A673 (cell line): ENCODE measurements around the gene TBCE. TPM values are rescaled to one million over a fixed set of nuclear protein-coding genes. Genes with fewer than 3 reads are reported as not detected.

Experiments
- BruUV-seq: library from RNA; stranded (reverse); fragments of 400-500 nt; replicated peaks from 2 replicates; lab custom pipeline; 2021; lab: Mats Ljungman, UMichigan
- CTCF ChIA-PET: fragments of 300-600 bp; sonication (Branson Sonifier 250); formaldehyde crosslinking; loops from one replicate; lab custom pipeline; 2022; ENCODE audit warnings: antibody characterized with exemption; lab: Charles Lee
- POLR2A ChIA-PET: fragments of 300-600 bp; sonication (Branson Sonifier 250); formaldehyde crosslinking; loops from one replicate; lab custom pipeline; 2022; ENCODE audit warnings: antibody characterized with exemption; ENCODE audit not compliant: low non-redundant PET; lab: Charles Lee
- DNase-seq: peaks from one replicate; pipeline ENCODE4 v3.0.0-alpha.2; 2015; ENCODE audit warnings: low spot score
- H3K27ac ChIP-seq: fragments of 200-600 bp; sonication (generic); 2 replicates; pipeline ENCODE4 v1.5.1; 2016; ENCODE audit warnings: mixed run types, low read depth, mild to moderate bottlenecking, mixed read lengths, antibody characterized with exemption, low read length; ENCODE audit not compliant: poor library complexity, severe bottlenecking
- H3K27me3 ChIP-seq: fragments of 200-600 bp; sonication (generic); replicated peaks from 2 replicates; pipeline ENCODE4 v1.6.1; 2017; ENCODE audit warnings: mixed run types, low read depth, mild to moderate bottlenecking, mixed read lengths, antibody characterized with exemption, low read length; ENCODE audit not compliant: insufficient read depth, poor library complexity
- H3K36me3 ChIP-seq: fragments of 200-600 bp; sonication (generic); 2 replicates; pipeline ENCODE4 v1.6.1; 2016; ENCODE audit warnings: mixed run types, mild to moderate bottlenecking, mixed read lengths, antibody characterized with exemption, low read length; ENCODE audit not compliant: insufficient read depth, poor library complexity, severe bottlenecking
- H3K4me1 ChIP-seq: fragments of 200-600 bp; sonication (generic); 2 replicates; pipeline ENCODE4 v1.6.1; 2017; ENCODE audit warnings: mixed run types, mild to moderate bottlenecking, mixed read lengths, antibody characterized with exemption, low read length; ENCODE audit not compliant: insufficient read depth, poor library complexity, severe bottlenecking
- H3K4me3 ChIP-seq: fragments of 200-600 bp; sonication (generic); 2 replicates; pipeline ENCODE4 v1.5.1; 2016; ENCODE audit warnings: low read depth, mixed run types, mild to moderate bottlenecking, mixed read lengths, low read length; ENCODE audit not compliant: poor library complexity, severe bottlenecking
- H3K9me3 ChIP-seq: fragments of 200-600 bp; sonication (generic); 2 replicates; pipeline ENCODE4 v1.6.1; 2016; ENCODE audit warnings: mixed run types, low read depth, mild to moderate bottlenecking, mixed read lengths, antibody characterized with exemption, low read length; ENCODE audit not compliant: poor library complexity, severe bottlenecking
- EZH2 ChIP-seq: fragments of 200-600 bp; sonication (generic); IDR thresholded peaks from 2 replicates; pipeline ENCODE4 v1.6.1; 2017; ENCODE audit warnings: borderline replicate concordance, low read depth, mild to moderate bottlenecking, mixed read lengths, antibody characterized with exemption, low read length; ENCODE audit not compliant: poor library complexity, severe bottlenecking
- intact Hi-C: fragments of 100-400 bp; cut with micrococcal nuclease; formaldehyde crosslinking; loops from one replicate; pipeline ENCODE4 v1.10.0; 2022; ENCODE audit not compliant: unreplicated experiment
- total RNA-seq: library from RNA; stranded (reverse); gene quantifications from 2 replicates; pipeline ENCODE4 v1.2.3, GENCODE V29; 2021
- TF ChIP-seq, protein P1 (sequence below): fragments of 300-800, 200-600 bp; sonication (generic); conservative IDR thresholded peaks from 2 replicates; pipeline ENCODE4 v1.5.1; 2017; ENCODE audit warnings: low read depth, mild to moderate bottlenecking, antibody characterized with exemption, low read length, moderate library complexity, mixed read lengths

TBCE gene
- total RNA-seq, 1 experiment from 2014 or later: 26.3 TPM

DNA sequence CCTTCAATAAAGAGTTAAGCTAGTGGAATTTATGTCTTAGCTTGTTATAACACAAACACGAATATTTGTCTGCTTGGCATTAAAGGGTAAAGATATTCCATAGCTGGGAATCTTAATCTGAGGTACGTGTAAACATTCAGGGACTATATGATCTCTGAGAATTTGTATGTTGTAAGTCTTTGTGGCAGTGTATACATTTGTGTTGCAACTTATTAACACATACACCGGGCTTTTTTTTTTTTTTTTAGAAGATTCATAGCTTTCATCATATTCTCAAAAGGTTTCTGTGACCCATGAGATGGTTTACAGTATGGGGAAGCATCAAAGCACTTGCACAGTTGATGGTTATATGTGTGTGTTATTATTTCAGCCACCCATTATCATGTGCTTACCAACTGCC is 35.8 kb upstream of the TBCE start:
- intact Hi-C loops: no loop called here
- Histone ChIP-seq H3K4me3 (no peak overlapping the region), H3K9me3 (no peaks in the 10 kb centered on the region), H3K27me3 (no peaks in the 10 kb centered on the region), H3K27ac (no peak overlapping the region), H3K36me3 (no peaks in the 10 kb centered on the region), H3K4me1 (peaks cover 13% of the 10 kb centered on the region)
- ChIA-PET POLR2A (no interaction called here), CTCF (no interaction called here)
- no peak for DNase-seq
- TF ChIP-seq EZH2: no peak
- TF ChIP-seq, protein P1, sequence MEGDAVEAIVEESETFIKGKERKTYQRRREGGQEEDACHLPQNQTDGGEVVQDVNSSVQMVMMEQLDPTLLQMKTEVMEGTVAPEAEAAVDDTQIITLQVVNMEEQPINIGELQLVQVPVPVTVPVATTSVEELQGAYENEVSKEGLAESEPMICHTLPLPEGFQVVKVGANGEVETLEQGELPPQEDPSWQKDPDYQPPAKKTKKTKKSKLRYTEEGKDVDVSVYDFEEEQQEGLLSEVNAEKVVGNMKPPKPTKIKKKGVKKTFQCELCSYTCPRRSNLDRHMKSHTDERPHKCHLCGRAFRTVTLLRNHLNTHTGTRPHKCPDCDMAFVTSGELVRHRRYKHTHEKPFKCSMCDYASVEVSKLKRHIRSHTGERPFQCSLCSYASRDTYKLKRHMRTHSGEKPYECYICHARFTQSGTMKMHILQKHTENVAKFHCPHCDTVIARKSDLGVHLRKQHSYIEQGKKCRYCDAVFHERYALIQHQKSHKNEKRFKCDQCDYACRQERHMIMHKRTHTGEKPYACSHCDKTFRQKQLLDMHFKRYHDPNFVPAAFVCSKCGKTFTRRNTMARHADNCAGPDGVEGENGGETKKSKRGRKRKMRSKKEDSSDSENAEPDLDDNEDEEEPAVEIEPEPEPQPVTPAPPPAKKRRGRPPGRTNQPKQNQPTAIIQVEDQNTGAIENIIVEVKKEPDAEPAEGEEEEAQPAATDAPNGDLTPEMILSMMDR: no peak
- BruUV-seq: no TSS peak

DNA sequence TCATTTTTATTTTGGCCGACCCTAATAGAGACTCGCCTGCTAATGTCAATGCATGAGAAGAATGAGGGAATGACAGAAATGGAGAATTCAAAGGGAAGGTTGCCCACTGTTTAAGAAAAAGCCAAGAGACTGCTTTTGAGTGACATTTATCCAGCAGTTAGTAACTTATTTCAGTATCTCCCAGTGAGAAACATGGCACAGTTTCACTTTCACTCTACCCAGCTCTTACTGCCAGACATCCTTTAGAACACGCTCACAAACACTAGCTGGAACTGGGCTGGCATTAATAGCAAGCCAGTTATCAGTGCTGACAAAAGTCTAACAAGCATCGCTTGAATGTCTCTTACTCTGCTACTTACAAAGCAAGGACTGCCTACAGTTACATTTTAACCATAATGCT is 30.3 kb upstream of the TBCE start:
- BruUV-seq: no TSS peak
- POLR2A ChIA-PET: no interaction called here
- no peaks in the 10 kb centered on the region for H3K27me3 ChIP-seq
- no peaks in the 10 kb centered on the region for H3K36me3 ChIP-seq
- H3K4me1 ChIP-seq: no peaks in the 10 kb centered on the region
- CTCF ChIA-PET: no interaction called here
- no peaks in the 10 kb centered on the region for H3K9me3 ChIP-seq
- no peak overlapping the region for H3K27ac ChIP-seq
- intact Hi-C loops: no loop called here
- no peak for TF ChIP-seq EZH2
- TF ChIP-seq, protein P1: no peak
- H3K4me3 ChIP-seq: no peak overlapping the region
- DNase-seq: no peak

DNA sequence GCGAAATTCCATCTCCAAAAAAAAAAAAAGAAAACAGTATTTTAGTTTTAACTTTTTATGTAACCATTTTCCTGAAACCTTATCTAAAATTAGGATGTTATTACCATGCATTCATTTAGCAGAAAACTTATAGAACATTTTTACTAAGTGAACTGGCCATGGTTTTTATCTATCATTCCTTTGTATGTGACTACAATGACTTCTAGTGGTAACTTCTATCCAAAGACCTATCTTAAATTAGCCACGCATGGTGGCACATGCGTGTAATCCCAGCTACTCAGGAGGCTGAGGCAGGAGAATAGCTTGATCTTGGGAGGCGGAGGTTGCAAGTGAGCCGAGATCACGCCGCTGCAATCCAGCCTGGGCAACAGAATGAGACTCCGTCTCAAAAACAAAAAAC is 27.5 kb upstream of the TBCE start:
- H3K36me3 ChIP-seq: no peaks in the 10 kb centered on the region
- no peak overlapping the region for H3K4me3 ChIP-seq
- BruUV-seq: no TSS peak
- TF ChIP-seq, protein P1: no peak
- no peak for TF ChIP-seq EZH2
- POLR2A ChIA-PET: no interaction called here
- intact Hi-C loops: no loop called here
- CTCF ChIA-PET: no interaction called here
- no peaks in the 10 kb centered on the region for H3K4me1 ChIP-seq
- no peaks in the 10 kb centered on the region for H3K27me3 ChIP-seq
- DNase-seq: no peak
- H3K9me3 ChIP-seq: no peaks in the 10 kb centered on the region
- H3K27ac ChIP-seq: no peak overlapping the region
